NCI-H345 treated with DMSO at 0.1 percent for 48 hours (cell line): Measurements from ENCODE around the gene SH2D1A.
"Not testable (repeated sequence)": the region's sequence is repeated elsewhere in the genome, so short reads cannot be mapped to it uniquely, and the experiment has no call there.

Experiments used
- DNase-seq: peaks from one replicate; lab custom pipeline; 2025; ENCODE audit not compliant: unreplicated experiment; lab: John Stamatoyannopoulos, UW

The SH2D1A gene

GRCh38 chrX:124346117-124346876 lies at the start of gene SH2D1A:
SH2D1A (plus strand) TSS chrX:124346563; CDS start chrX:124346643, 80 bp downstream.
- DNase-seq: no peak

- DNase-seq: not testable (repeated sequence)
Observed at GRCh38 chrX:124299323-124299722, 47.0 kb upstream of the SH2D1A start.

GRCh38 chrX:124300405-124300804 lies 46.0 kb upstream of the SH2D1A start:
- no peak for DNase-seq

GRCh38 chrX:124307253-124307907 lies 39.0 kb upstream of the SH2D1A start:
- DNase-seq: no peak

DNA sequence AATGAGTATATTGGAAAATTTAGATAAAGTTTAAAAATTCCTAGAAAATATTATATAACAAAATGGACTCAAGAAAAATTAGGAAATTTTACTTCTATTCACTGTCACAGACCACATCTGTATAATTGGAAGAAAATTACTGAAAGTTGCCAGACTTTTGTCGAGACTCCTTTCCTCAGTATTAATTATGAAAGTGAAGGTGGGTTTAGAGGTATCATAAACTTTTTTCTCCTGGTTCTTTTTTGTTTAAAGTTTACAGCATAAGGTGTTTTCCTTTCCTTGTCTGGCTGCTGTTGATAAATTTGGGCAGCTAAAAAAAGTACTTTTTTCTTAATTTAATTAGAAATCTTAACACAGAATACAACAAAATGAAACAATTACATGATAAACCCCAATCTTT lies 20.6 kb upstream of the SH2D1A start:
- DNase-seq: no peak

GRCh38 chrX:124328765-124329164 lies 17.6 kb upstream of the SH2D1A start:
- no peak for DNase-seq

DNA sequence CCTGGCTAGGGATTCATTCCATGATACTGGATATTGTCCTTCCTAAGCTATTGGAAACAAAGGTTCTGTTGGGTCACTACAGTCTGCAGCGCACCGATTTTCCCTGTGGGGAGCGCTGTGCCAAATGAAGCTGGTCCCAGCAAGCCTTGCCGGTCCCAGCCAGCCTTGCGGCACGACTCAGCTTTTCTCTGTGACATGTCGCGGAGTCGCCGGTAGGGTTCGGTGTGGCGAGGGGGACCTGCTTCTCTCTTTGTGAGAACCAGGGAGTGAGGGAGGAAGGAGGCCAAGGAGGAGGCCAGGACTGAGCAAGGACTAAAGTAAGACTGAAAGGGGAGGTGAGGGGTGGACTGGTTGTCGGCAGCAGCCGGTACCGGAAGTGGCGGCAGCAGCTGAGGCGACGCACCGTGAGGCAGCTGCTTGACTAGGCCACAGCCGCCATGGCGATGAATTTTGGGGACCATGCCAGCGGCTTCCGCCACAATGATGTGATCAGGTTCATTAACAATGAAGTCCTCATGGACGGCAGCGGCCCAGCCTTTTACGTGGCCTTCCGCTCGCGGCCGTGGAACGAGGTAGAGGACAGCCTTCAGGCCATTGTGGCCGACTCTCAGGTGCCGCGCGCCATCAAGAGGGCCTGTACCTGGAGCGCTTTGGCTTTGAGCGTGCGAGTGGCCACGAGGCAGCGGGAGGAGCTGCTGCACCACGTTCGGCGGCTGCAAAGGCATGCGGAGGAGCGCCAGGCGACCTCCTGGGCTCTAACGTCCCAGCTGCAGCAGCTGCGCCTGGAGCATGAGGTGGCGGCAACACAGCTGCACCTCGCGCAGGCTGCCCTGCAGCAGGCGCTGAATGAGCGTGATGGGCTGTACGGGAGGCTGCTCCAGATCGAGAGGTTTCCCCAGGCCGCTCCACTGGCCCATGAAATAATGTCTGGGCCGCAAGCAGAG lies 13.6 kb upstream of the SH2D1A start, which contains the start of gene TEX13D:
TEX13D (plus strand) TSS at position 180 of the 944 bp plus-strand sequence; CDS start at position 438, 258 bp downstream.
- no peak for DNase-seq

DNA sequence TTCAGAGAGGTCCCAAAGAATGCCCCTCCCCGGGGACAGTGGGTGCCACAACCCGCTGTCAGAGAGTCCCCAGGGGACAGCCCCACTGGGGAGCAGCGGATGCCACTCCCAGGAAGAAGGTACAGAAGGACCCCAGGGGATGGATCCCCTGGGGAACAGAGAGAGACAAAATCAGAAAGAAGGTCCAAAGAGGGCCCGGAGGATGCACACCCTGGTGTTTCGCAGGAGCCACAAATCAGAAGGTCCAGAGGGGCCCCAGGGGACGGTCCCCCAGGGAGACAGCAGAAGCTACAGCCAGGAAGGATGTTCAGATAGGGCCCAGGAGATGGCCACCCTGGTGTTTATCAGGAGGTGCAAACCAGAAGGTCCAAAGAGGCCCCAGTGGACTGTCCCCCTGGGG lies 12.5 kb upstream of the SH2D1A start:
- DNase-seq: no peak

GRCh38 chrX:124334555-124334954 lies 11.8 kb upstream of the SH2D1A start:
- not testable (repeated sequence) for DNase-seq

DNA sequence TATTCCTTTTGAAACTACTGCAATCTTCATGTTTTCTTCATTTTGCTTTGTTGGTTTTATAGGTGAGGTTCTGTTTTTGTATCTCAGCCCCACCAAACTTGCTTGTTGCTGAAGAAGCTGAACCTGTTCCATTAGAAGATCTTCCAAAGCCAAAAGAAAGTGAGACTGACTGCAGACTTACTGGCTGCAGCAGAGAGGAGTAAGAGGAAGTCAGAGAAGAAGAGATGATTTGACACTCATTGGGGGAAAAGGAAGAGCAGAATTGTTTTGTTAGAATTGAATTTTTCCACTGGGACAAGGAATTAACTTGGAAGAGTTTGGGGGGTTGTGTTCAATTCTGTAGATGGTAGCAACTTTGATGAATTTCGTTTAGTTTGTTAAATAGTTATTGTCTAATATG lies 10.8 kb upstream of the SH2D1A start:
- DNase-seq: no peak

GRCh38 chrX:124337916-124338315 lies 8.4 kb upstream of the SH2D1A start:
- no peak for DNase-seq

GRCh38 chrX:124338733-124339514 lies 7.4 kb upstream of the SH2D1A start:
- no peak for DNase-seq

GRCh38 chrX:124341396-124342132 lies 4.8 kb upstream of the SH2D1A start:
- no peak for DNase-seq

DNA sequence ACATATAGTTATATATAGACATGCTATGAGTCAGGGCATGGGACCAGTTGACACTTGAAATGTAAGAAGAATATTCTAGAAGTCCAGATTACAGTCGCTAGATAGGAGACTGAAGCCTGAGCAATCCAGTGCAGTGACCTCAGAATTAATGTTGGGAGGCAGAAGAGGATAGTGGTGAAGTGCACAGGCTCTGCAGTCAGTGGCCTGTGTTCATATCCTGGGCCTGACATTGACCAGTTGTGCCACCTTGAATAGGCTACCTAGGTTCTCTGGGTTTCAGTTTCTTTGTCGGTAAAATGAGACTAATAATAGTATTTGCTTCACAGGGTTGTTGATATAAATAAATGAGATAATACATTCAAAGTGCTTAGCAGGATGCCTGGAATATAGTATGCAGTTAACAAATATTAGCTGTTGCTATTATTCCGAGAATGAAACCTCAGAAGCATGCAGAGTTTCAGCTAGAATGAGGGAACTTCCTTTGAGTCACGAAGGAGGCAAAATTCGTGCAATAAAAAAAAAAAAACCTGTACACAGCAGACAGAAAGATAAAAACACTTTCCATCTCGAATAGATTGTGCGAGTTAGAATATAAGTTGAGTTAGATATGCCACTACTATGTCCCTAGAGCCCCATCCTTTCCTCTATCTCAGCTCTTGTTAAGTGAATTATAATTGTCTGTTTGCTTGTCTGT lies 4.0 kb upstream of the SH2D1A start:
- no peak for DNase-seq

DNA sequence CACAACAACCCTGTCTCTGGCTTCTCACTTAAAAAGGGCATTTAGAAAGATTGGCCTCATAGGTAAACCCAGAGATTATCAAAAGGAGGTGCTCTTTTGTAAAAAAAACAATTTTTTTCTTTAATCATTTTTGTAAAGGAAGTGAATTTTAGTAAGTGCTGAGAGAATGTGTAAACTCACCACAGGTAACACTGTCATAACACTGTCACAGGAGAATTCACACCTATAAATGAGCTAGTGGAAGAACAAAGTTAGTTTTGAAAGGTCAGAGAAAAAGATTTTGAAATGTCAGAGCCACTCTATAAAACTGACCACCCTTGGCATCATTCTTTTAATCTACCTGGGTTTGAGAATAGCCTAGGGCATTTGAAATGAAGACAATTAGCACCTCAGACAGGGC lies 3.3 kb upstream of the SH2D1A start:
- DNase-seq: no peak

GRCh38 chrX:124344246-124344645 lies 2.1 kb upstream of the SH2D1A start:
- no peak for DNase-seq

DNA sequence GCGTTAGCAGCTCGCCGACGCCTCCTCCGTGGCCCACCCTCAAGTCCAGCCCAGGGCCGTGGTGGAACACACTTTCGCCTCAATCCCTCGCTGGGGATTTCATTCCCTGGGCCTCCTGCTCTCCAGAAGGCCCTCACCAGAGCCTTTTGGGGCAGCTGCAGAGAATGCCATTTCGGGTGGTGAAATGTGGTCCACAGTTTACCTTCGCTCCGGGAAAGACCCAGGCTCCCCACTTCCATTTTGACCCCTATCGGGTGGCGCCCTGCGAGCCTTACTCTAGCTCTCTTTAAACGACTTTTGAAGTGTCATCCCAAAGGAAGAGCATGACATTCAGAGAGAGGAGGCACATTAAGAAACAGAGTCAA lies 496 bp downstream of the SH2D1A start:
- DNase-seq: no peak

DNA sequence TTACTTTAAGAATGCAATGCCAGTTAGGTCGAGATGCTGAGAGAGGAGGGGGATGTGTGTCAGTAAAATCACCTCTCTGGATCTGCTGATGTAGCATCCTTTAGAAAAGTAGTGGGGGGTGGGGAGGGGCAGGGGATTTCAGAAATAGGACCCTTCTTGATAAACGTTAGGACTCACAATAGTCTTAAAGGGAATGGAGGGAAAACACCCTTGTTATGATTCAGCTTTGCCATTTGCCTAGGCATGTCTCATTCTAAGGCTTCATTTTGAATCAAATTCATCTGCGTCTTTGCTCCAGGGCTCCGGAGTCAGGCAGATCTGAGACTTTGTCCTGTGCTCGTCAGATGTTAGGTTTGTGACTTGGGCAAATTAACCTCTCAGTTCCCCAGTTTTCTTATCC lies 879 bp downstream of the SH2D1A start:
- DNase-seq: no peak

DNA sequence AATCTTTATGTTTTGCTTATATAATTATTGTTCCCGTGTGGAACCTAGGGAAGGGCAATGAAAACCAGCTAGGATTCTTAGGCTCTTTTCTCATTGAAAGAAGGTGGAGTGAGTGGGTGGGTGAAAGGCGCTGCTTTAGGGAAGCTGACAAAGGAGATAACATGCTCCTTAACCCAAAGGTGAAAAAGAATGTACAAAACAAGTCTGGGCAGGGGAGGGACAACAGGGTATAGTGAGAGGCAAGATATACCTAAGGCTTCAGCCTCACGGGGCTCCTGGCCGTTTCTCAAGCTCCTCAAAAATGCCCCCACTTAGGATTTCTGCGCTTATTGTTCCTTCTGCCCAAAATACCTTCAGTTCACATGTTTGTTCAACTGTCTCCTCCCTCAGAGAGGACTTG lies 1.8 kb downstream of the SH2D1A start:
- no peak for DNase-seq
